ENCODE results near the gene CEP152. TPM values are rescaled to one million over a fixed set of nuclear protein-coding genes. Genes with fewer than 3 reads are reported as not detected.

Gene CEP152
- total and polyA plus RNA-seq, 2 of the 13 experiments (the other 11 are each of a cell fraction or from before 2014, with no cell fraction given), result 1.3 to 14.7 TPM

GRCh38 chr15:48834756-48835155 lies 23.9 kb upstream of the CEP152 start:
- intact Hi-C loops (cut with micrococcal nuclease; ENCODE audit: unreplicated experiment) (no loop called here), in situ Hi-C loops (cut with HindIII; ENCODE audit: extremely low pct_ligation_motif_present, low pct_unique_long_range_greater_than_20kb) (loop anchor here (25.0 kb wide), 1 partner anchor 472 kb away; no protein-coding TSS in a partner anchor)
- no peak overlapping the region for H2AFZ ChIP-seq (ENCODE audit: low read length)
- DNase-seq (ENCODE audit: low spot score), result no peak
- FAIRE-seq, result no peak
- 11% methylated on average over 3 of the region's 5 CpGs for WGBS (ENCODE audit: low lambda C conversion rate)
- no peak overlapping the region for H3K27ac ChIP-seq (ENCODE audit: extremely low read length, insufficient read depth, low read length)
- no peak for ATAC-seq
- CTCF ChIA-PET (ENCODE audit: low intra/inter-chr PET ratio, low total read pairs), result no interaction called here
- H3K4me3 ChIP-seq (replicated peaks in 1 of 3; ENCODE audit: insufficient read depth in 1 of 3, low read depth in 2 of 3, low read length in 3 of 3), result no peak overlapping the region
- no peaks in the 10 kb centered on the region for H3K27me3 ChIP-seq (ENCODE audit: control insufficient read depth in 1 of 2, insufficient read depth in 2 of 2, low read length in 2 of 2)
- no peaks in the 10 kb centered on the region for H3K4me1 ChIP-seq (ENCODE audit: insufficient read depth, low read length)
- no peaks in the 10 kb centered on the region for H4K20me1 ChIP-seq (ENCODE audit: insufficient read depth, low read length)
- no peaks in the 10 kb centered on the region for H3K36me3 ChIP-seq (replicated peaks in 1 of 2; ENCODE audit: control insufficient read depth in 1 of 2, insufficient read depth in 2 of 2, low read length in 2 of 2)
- H3K9me3 ChIP-seq (ENCODE audit: low read length), result no peaks in the 10 kb centered on the region; the same call in 1 of the 2 replicates
- no peaks in the 10 kb centered on the region for H3K79me2 ChIP-seq (ENCODE audit: insufficient read depth, low read length)
- POLR2A ChIA-PET, result no interaction called here
- H3K4me2 ChIP-seq (ENCODE audit: low read depth, low read length), result no peak overlapping the region
- BruUV-seq (replicated peaks), result no TSS peak
- no peak overlapping the region for H3K9ac ChIP-seq (ENCODE audit: insufficient read depth, low read depth, low read length)
- TF ChIP-seq AHDC1 (CRISPR knock-in tag; IDR thresholded peaks at IDR 0.05; ENCODE audit: borderline replicate concordance) (no peak), ZNF609 (CRISPR knock-in tag; IDR thresholded peaks at IDR 0.05; ENCODE audit: borderline replicate concordance) (no peak), PHF20 (CRISPR knock-in tag; IDR thresholded peaks at IDR 0.05) (no peak), ZNF431 (CRISPR knock-in tag; IDR thresholded peaks at IDR 0.05; ENCODE audit: borderline replicate concordance, low read depth) (no peak), ZMYM3 (CRISPR knock-in tag; IDR thresholded peaks at IDR 0.05) (no peak), ARID4A (CRISPR knock-in tag; IDR thresholded peaks at IDR 0.05; ENCODE audit: borderline replicate concordance) (no peak)
